ENCODE measurements around the gene MORF4L1.

The MORF4L1 gene

DNA sequence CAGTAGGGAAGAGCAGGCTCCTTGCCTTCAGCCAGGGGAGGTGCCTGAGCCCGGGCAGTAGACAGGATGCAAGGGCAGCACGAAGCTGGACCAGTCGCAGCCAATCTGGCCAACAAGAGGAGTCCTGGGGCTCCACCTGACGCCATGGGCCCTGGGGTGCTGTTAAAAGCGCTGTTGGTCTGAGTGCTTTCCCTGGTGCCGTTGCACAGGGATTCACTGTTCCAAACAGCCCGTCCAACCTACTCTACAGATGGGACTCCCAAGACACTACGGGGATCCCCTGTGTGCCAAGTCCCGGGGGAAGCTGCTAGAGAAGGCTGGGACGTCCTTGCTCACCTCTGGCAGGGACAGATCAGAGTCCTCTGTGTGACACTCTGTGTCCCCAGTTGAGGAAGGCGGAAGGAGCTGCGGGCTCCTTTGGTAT, 71.5 kb downstream of the MORF4L1 start:
- H3K9me3 ChIP-seq (ENCODE audit: insufficient read depth, low read depth, low read length): no peaks in the 10 kb centered on the region
- H3F3A ChIP-seq (ENCODE audit: low read depth): no peaks in the 10 kb centered on the region; the same call in 1 of the 2 replicates
- H4K20me1 ChIP-seq (ENCODE audit: insufficient read depth, low read length, poor library complexity, severe bottlenecking): no peaks in the 10 kb centered on the region
- no peaks in the 10 kb centered on the region for H3K36me3 ChIP-seq (ENCODE audit: insufficient read depth, low read length)
- H3K4me3 ChIP-seq (ENCODE audit: low read length, poor library complexity, severe bottlenecking): peak overlapping the region; percentile 89
- H3K4me1 ChIP-seq (ENCODE audit: insufficient read depth, low read length, poor library complexity, severe bottlenecking): peaks cover 22% of the 10 kb centered on the region
- peak overlapping the region; percentile 82 for H3K4me2 ChIP-seq (ENCODE audit: low read depth, low read length, poor library complexity, severe bottlenecking)
- H3K9ac ChIP-seq (ENCODE audit: low read depth, low read length, poor library complexity, severe bottlenecking): peak overlapping the region; percentile 78
- no peak for TF ChIP-seq CTCF (conservative IDR thresholded peaks at IDR 0.05; ENCODE audit: low read length)
- TF ChIP-seq EZH2phosphoT487 (IDR thresholded peaks at IDR 0.05; ENCODE audit: borderline replicate concordance): no peak
- H3K79me2 ChIP-seq (ENCODE audit: insufficient read depth, low read length): peaks cover 23% of the 10 kb centered on the region; the same call in 1 of the 2 replicates
- no peaks in the 10 kb centered on the region for H3K9me2 ChIP-seq (replicated peaks; ENCODE audit: low read depth, low read length)
- H3K27me3 ChIP-seq (ENCODE audit: insufficient read depth, low read length, poor library complexity, severe bottlenecking): no peaks in the 10 kb centered on the region
- peak overlapping the region; percentile 92 for H2AFZ ChIP-seq (ENCODE audit: low read length)

DNA sequence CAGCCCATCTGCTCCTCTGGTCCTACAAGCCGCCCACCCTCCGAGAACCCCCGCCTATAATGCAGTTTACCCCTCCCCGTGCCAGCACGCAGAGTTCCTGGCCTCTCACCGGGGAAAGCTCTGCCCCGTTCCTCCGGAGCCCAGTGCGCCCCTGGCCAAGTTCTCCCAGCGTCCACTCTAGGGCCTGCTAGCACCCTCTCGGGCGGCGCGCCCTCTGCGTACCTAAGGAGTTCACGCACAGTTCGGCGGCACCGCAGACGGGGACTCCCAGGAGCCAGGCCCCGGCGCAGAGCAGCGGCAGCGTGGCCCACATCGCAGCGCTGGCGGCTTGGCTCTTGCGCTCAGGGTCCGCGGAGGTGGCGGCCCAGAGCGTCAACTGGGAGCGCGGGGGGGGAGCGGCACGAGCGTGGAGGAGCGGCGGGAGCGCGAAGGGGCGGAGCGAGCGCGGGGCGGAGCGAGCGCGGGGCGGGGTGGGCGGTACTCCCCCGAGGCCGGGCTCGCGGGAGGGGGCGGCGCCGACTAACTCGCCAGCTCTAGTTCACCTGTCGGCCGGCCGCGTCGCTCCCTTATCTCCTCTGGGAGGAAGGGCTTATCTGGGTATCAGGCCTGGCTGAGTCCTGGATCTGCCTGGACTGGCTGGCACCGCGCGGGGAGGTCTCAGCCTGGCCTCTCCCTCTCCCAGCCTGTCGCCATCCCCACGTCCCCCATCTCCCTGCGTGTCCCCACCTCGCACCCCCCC, 72.1 kb downstream of the MORF4L1 start, which contains the start of gene CTSH:
Gene CTSH (minus strand): TSS at position 378 of the 739 bp plus-strand sequence. CDS start 65 bp downstream, at position 313.
- Histone ChIP-seq H3K27me3 (ENCODE audit: insufficient read depth, low read length, poor library complexity, severe bottlenecking) (no peaks in the 10 kb centered on the region), H3K9me3 (ENCODE audit: insufficient read depth, low read depth, low read length) (no peaks in the 10 kb centered on the region), H3K36me3 (ENCODE audit: insufficient read depth, low read length) (no peaks in the 10 kb centered on the region), H3K9ac (ENCODE audit: low read depth, low read length, poor library complexity, severe bottlenecking) (peak within 1 kb of the TSS; percentile 78), H2AFZ (ENCODE audit: low read length) (peak within 1 kb of the TSS; percentile 92), H3K4me3 (ENCODE audit: low read length, poor library complexity, severe bottlenecking) (peak within 1 kb of the TSS; percentile 89), H3K4me2 (ENCODE audit: low read depth, low read length, poor library complexity, severe bottlenecking) (peak within 1 kb of the TSS; percentile 82), H3K4me1 (ENCODE audit: insufficient read depth, low read length, poor library complexity, severe bottlenecking) (peaks cover 19% of the 10 kb centered on the region), H3K9me2 (replicated peaks; ENCODE audit: low read depth, low read length) (no peaks in the 10 kb centered on the region), H4K20me1 (ENCODE audit: insufficient read depth, low read length, poor library complexity, severe bottlenecking) (no peaks in the 10 kb centered on the region), H3F3A (ENCODE audit: low read depth) (no peaks in the 10 kb centered on the region; the same call in 1 of the 2 replicates), H3K79me2 (ENCODE audit: insufficient read depth, low read length) (peaks cover 23% of the 10 kb centered on the region; the same call in 1 of the 2 replicates)
- TF ChIP-seq CTCF (conservative IDR thresholded peaks at IDR 0.05; ENCODE audit: low read length) (no peak), EZH2phosphoT487 (IDR thresholded peaks at IDR 0.05; ENCODE audit: borderline replicate concordance) (no peak)

- no peak overlapping the region for H2AFZ ChIP-seq (ENCODE audit: low read length)
- H3K9me3 ChIP-seq (ENCODE audit: insufficient read depth, low read depth, low read length): no peaks in the 10 kb centered on the region
- no peak overlapping the region for H3K4me2 ChIP-seq (ENCODE audit: low read depth, low read length, poor library complexity, severe bottlenecking)
- H3K4me1 ChIP-seq (ENCODE audit: insufficient read depth, low read length, poor library complexity, severe bottlenecking): peaks cover 26% of the 10 kb centered on the region
- no peaks in the 10 kb centered on the region for H3K9me2 ChIP-seq (replicated peaks; ENCODE audit: low read depth, low read length)
- peaks cover 23% of the 10 kb centered on the region; the same call in 1 of the 2 replicates for H3K79me2 ChIP-seq (ENCODE audit: insufficient read depth, low read length)
- no peak overlapping the region for H3K9ac ChIP-seq (ENCODE audit: low read depth, low read length, poor library complexity, severe bottlenecking)
- TF ChIP-seq CTCF (conservative IDR thresholded peaks at IDR 0.05; ENCODE audit: low read length) (no peak), EZH2phosphoT487 (IDR thresholded peaks at IDR 0.05; ENCODE audit: borderline replicate concordance) (no peak)
- no peaks in the 10 kb centered on the region for H3K27me3 ChIP-seq (ENCODE audit: insufficient read depth, low read length, poor library complexity, severe bottlenecking)
- H3F3A ChIP-seq (ENCODE audit: low read depth): no peaks in the 10 kb centered on the region; the same call in 1 of the 2 replicates
- no peak overlapping the region for H3K4me3 ChIP-seq (ENCODE audit: low read length, poor library complexity, severe bottlenecking)
- H3K36me3 ChIP-seq (ENCODE audit: insufficient read depth, low read length): no peaks in the 10 kb centered on the region
- no peaks in the 10 kb centered on the region for H4K20me1 ChIP-seq (ENCODE audit: insufficient read depth, low read length, poor library complexity, severe bottlenecking)
Observed at GRCh38 chr15:78946493-78946892, 73.8 kb downstream of the MORF4L1 start.
